H9 (cell line): ENCODE data around the gene TIA1. TPM values are rescaled to one million over a fixed set of nuclear protein-coding genes. Genes with fewer than 3 reads are reported as not detected.

Experiments used
- DNase-seq: peaks from one replicate; pipeline ENCODE4 v3.0.0-alpha.2; 2017
- H2AFZ ChIP-seq: one replicate; pipeline ENCODE4 v1.6.1; 2013; ENCODE audit warnings: mild to moderate bottlenecking, low read length, control low read depth, moderate library complexity
- H2AK5ac ChIP-seq: 2 replicates; pipeline ENCODE4 v1.6.1; 2013; ENCODE audit warnings: low read length, control low read depth, mixed read lengths; ENCODE audit not compliant: insufficient read length
- H2BK120ac ChIP-seq: one replicate; pipeline ENCODE4 v1.6.1; 2013; ENCODE audit warnings: low read depth, mild to moderate bottlenecking, low read length, control low read depth, inconsistent platforms; ENCODE audit not compliant: poor library complexity, severe bottlenecking
- H2BK12ac ChIP-seq: 2 replicates; pipeline ENCODE4 v1.6.1; 2013; ENCODE audit warnings: low read length, control low read depth, mixed read lengths, low read depth; ENCODE audit not compliant: insufficient read length
- H2BK15ac ChIP-seq: 2 replicates; pipeline ENCODE4 v1.6.1; 2013; ENCODE audit warnings: low read depth, low read length, control low read depth
- H2BK20ac ChIP-seq: one replicate; pipeline ENCODE4 v1.6.1; 2013; ENCODE audit warnings: low read depth, mild to moderate bottlenecking, low read length, control low read depth, inconsistent platforms; ENCODE audit not compliant: poor library complexity, severe bottlenecking
- H2BK5ac ChIP-seq: 2 replicates; pipeline ENCODE4 v1.6.1; 2013; ENCODE audit warnings: low read length, control low read depth, mixed read lengths; ENCODE audit not compliant: insufficient read length
- H3K14ac ChIP-seq: 2 replicates; pipeline ENCODE4 v1.6.1; 2013; ENCODE audit warnings: low read length, control low read depth; ENCODE audit not compliant: insufficient read depth
- H3K18ac ChIP-seq: 2 replicates; pipeline ENCODE4 v1.6.1; 2013; ENCODE audit warnings: low read depth, mild to moderate bottlenecking, mixed read lengths, low read length, control low read depth; ENCODE audit not compliant: insufficient read length
- H3K23ac ChIP-seq: 2 replicates; pipeline ENCODE4 v1.6.1; 2013; ENCODE audit warnings: low read length, control low read depth, mixed read lengths, low read depth; ENCODE audit not compliant: insufficient read length
- H3K23me2 ChIP-seq: 2 replicates; pipeline ENCODE4 v1.6.1; 2013; ENCODE audit warnings: low read depth, mild to moderate bottlenecking, mixed read lengths, low read length, control low read depth; ENCODE audit not compliant: insufficient read length, poor library complexity, severe bottlenecking
- H3K27ac ChIP-seq: 2 replicates; pipeline ENCODE4 v1.5.1; 2013; ENCODE audit warnings: low read length, control low read depth, mixed read lengths, low read depth; ENCODE audit not compliant: insufficient read length
- H3K27me3 ChIP-seq: 2 replicates; pipeline ENCODE4 v1.6.1; 2013; ENCODE audit warnings: low read length, control low read depth, inconsistent platforms; ENCODE audit not compliant: insufficient read depth
- H3K4ac ChIP-seq: 2 replicates; pipeline ENCODE4 v1.6.1; 2013; ENCODE audit warnings: low read depth, mild to moderate bottlenecking, control low read depth, inconsistent platforms, low read length, moderate library complexity
- H3K4me1 ChIP-seq: 2 replicates; pipeline ENCODE4 v1.6.1; 2013; ENCODE audit warnings: low read length, control low read depth, inconsistent platforms; ENCODE audit not compliant: insufficient read depth
- H3K4me2 ChIP-seq: 2 replicates; pipeline ENCODE4 v1.6.1; 2013; ENCODE audit warnings: low read length, control low read depth, mixed read lengths; ENCODE audit not compliant: insufficient read length, insufficient read depth
- H3K56ac ChIP-seq: 2 replicates; pipeline ENCODE4 v1.6.1; 2013; ENCODE audit warnings: low read depth, mild to moderate bottlenecking, mixed read lengths, low read length, control low read depth; ENCODE audit not compliant: insufficient read length
- H3K79me1 ChIP-seq: 2 replicates; pipeline ENCODE4 v1.6.1; 2013; ENCODE audit warnings: low read depth, mild to moderate bottlenecking, moderate library complexity, low read length, control low read depth, inconsistent platforms; ENCODE audit not compliant: insufficient read depth, poor library complexity, severe bottlenecking
- H3K79me2 ChIP-seq: 2 replicates; pipeline ENCODE4 v1.6.1; 2013; ENCODE audit warnings: low read length, control low read depth, inconsistent platforms; ENCODE audit not compliant: insufficient read depth
- H3K9ac ChIP-seq: 2 replicates; pipeline ENCODE4 v1.6.1; 2013; ENCODE audit warnings: low read length, control low read depth, mixed read lengths; ENCODE audit not compliant: insufficient read length; ENCODE audit errors: extremely low read depth
- H3K9me3 ChIP-seq: one replicate; pipeline ENCODE4 v1.6.1; 2013; ENCODE audit warnings: low read depth, low read length, inconsistent platforms; ENCODE audit not compliant: control insufficient read depth
- H3T11ph ChIP-seq: one replicate; pipeline ENCODE4 v1.6.1; 2013; ENCODE audit warnings: mild to moderate bottlenecking, low read length, control low read depth, inconsistent platforms
- H4K20me1 ChIP-seq: one replicate; pipeline ENCODE4 v1.6.1; 2013; ENCODE audit not compliant: control insufficient read depth, insufficient read length, insufficient read depth
- H4K5ac ChIP-seq: 2 replicates; pipeline ENCODE4 v1.6.1; 2013; ENCODE audit warnings: low read depth, mild to moderate bottlenecking, mixed read lengths, low read length, control low read depth; ENCODE audit not compliant: insufficient read length
- H4K8ac ChIP-seq: replicated peaks from 2 replicates; pipeline ENCODE4 v1.6.1; 2013; ENCODE audit warnings: low read length, control low read depth, mixed read lengths, low read depth; ENCODE audit not compliant: insufficient read length
- H4K91ac ChIP-seq: 2 replicates; pipeline ENCODE4 v1.6.1; 2013; ENCODE audit warnings: low read depth, mild to moderate bottlenecking, moderate library complexity, mixed read lengths, low read length, control low read depth; ENCODE audit not compliant: insufficient read length
- H3K27ac Mint-ChIP-seq, 3 experiments: 2 replicates in 2 of 3; 3 replicates in 1 of 3; pipeline ENCODE4 v1.8.0; 2020 to 2021; ENCODE audit warnings: mixed read lengths in 3 of 3, mild to moderate bottlenecking in 1 of 3, moderate library complexity in 1 of 3
- H3K27me3 Mint-ChIP-seq: 2 replicates; pipeline ENCODE4 v1.8.0; 2021; ENCODE audit warnings: low read depth, mild to moderate bottlenecking, moderate library complexity, mixed read lengths
- H3K36me3 Mint-ChIP-seq, 3 experiments: 2 replicates in 2 of 3; 3 replicates in 1 of 3; pipeline ENCODE4 v1.8.0; 2020 to 2021; ENCODE audit warnings: low read depth in 3 of 3, mixed read lengths in 3 of 3; ENCODE audit not compliant: insufficient read depth in 1 of 3
- H3K4me1 Mint-ChIP-seq, 2 experiments: 2 replicates each; pipeline ENCODE4 v1.8.0; 2020; ENCODE audit warnings: mixed read lengths in 2 of 2
- H3K4me3 Mint-ChIP-seq, 2 experiments: 2 replicates in 1 of 2; 3 replicates in 1 of 2; pipeline ENCODE4 v1.8.0; 2020 to 2021; ENCODE audit warnings: mild to moderate bottlenecking in 2 of 2, mixed read lengths in 2 of 2, moderate library complexity in 1 of 2
- H3K9me3 Mint-ChIP-seq, 2 experiments: 2 replicates in 1 of 2; 3 replicates in 1 of 2; pipeline ENCODE4 v1.8.0; 2020; ENCODE audit warnings: mild to moderate bottlenecking in 2 of 2, mixed read lengths in 2 of 2, moderate library complexity in 1 of 2
- CTCF ChIP-seq: fragments of 200-600 bp; sonication (generic); conservative IDR thresholded peaks from 3 replicates; pipeline ENCODE4 v1.8.0; 2021; ENCODE audit warnings: antibody characterized with exemption, mild to moderate bottlenecking
- WGBS: extraction: QIAGEN DNeasy Blood & Tissue Kit; methylation state at CpG from one replicate; pipeline ENCODE4 v1.1.7; 2013; ENCODE audit warnings: missing lambda C conversion rate, low lambda C conversion rate, mixed read lengths; ENCODE audit not compliant: insufficient read length; ENCODE audit errors: extremely low coverage; 5-methylcytosine and 5-hydroxymethylcytosine counted together
- total RNA-seq: library from RNA; stranded (reverse); gene quantifications from 2 replicates; pipeline ENCODE4 v1.2.1, GENCODE V29; 2021

TIA1 gene
- total RNA-seq, 1 experiment from 2014 or later, result 193 TPM

DNA sequence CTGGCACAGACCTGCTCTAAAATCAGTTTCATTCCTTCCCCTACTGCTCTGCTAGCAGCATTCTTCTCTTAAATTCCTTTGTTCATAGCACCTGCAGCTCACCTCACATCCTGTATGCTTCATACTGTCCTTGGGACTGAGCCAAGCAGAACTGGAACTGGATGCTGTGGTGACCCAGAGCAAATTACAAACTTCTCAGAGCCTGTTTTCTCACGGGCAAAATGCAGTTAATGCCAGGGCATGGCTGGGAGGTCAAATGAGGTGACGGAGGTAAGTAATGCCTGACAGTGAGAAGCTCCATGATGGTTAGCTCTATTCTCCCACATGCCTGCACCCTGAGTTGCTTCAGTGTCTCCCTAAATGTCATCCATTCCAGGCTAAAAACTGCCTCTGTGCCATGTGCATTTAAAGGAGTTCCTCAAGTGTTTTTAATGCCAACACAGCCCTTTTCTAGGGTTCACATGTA is 87.3 kb downstream of the TIA1 start:
- Histone ChIP-seq H3K56ac (no peak overlapping the region), H3K79me2 (no peaks in the 10 kb centered on the region), H4K20me1 (no peaks in the 10 kb centered on the region), H2AFZ (no peak overlapping the region), H2BK12ac (no peak overlapping the region), H4K8ac (no peak overlapping the region), H4K91ac (no peak overlapping the region), H2BK120ac (no peak overlapping the region), H3K9me3 (no peaks in the 10 kb centered on the region), H3T11ph (no peak overlapping the region), H4K5ac (no peak overlapping the region), H3K14ac (no peak overlapping the region), H3K4me2 (no peak overlapping the region), H3K79me1 (no peaks in the 10 kb centered on the region), H3K23ac (no peak overlapping the region), H2AK5ac (no peak overlapping the region), H2BK20ac (no peak overlapping the region), H2BK15ac (no peak overlapping the region), H3K4me1 (no peaks in the 10 kb centered on the region), H3K18ac (no peak overlapping the region), H3K23me2 (no peaks in the 10 kb centered on the region), H3K27me3 (no peaks in the 10 kb centered on the region), H2BK5ac (no peak overlapping the region), H3K9ac (no peak overlapping the region), H3K4ac (no peak overlapping the region), H3K27ac (peak overlapping the region; percentile 1)
- no peak for TF ChIP-seq CTCF
- no peaks in the 10 kb centered on the region for H3K9me3 Mint-ChIP-seq
- H3K4me1 Mint-ChIP-seq, result peaks cover 0 to 4% of the 10 kb centered on the region in 2 experiments; a peak in 1 of 4 replicates
- WGBS, result no CpG with 5 or more reads among the region's 2 CpGs
- H3K27ac Mint-ChIP-seq, result peak overlapping the region in 1 of 3 experiments; percentile 15; a peak in 1 of 7 replicates
- peaks cover 4 to 34% (median 12%) of the 10 kb centered on the region in 3 experiments; a peak in 6 of 7 replicates for H3K36me3 Mint-ChIP-seq
- DNase-seq, result no peak
- no peaks in the 10 kb centered on the region for H3K27me3 Mint-ChIP-seq
- H3K4me3 Mint-ChIP-seq, result no peak overlapping the region
